Stimulated activated CD4-positive, alpha-beta T cell treated with anti-CD3 and anti-CD28 coated beads, Interleukin-12 subunit alpha, Interleukin-12 subunit beta, amount 100 ng/mL, for 48 hours (primary cell): ENCODE measurements around the gene SRSF1.
"Not testable (repeated sequence)": the region's sequence is repeated elsewhere in the genome, so short reads cannot be mapped to it uniquely, and the experiment has no call there.

ENCODE experiments used
- DNase-seq, 3 donors: peaks; one replicate each; pipeline ENCODE4 v3.0.0-alpha.2; 2020; ENCODE audit warnings: low read depth in 2 of 3, low spot score in 1 of 3

The SRSF1 gene

GRCh38 chr17:57991537-57991936, 15.5 kb downstream of the SRSF1 start:
- no peak for DNase-seq

- DNase-seq, result no peak
These were observed 17.0 kb downstream of the SRSF1 start for GRCh38 chr17:57990037-57990436.

DNA sequence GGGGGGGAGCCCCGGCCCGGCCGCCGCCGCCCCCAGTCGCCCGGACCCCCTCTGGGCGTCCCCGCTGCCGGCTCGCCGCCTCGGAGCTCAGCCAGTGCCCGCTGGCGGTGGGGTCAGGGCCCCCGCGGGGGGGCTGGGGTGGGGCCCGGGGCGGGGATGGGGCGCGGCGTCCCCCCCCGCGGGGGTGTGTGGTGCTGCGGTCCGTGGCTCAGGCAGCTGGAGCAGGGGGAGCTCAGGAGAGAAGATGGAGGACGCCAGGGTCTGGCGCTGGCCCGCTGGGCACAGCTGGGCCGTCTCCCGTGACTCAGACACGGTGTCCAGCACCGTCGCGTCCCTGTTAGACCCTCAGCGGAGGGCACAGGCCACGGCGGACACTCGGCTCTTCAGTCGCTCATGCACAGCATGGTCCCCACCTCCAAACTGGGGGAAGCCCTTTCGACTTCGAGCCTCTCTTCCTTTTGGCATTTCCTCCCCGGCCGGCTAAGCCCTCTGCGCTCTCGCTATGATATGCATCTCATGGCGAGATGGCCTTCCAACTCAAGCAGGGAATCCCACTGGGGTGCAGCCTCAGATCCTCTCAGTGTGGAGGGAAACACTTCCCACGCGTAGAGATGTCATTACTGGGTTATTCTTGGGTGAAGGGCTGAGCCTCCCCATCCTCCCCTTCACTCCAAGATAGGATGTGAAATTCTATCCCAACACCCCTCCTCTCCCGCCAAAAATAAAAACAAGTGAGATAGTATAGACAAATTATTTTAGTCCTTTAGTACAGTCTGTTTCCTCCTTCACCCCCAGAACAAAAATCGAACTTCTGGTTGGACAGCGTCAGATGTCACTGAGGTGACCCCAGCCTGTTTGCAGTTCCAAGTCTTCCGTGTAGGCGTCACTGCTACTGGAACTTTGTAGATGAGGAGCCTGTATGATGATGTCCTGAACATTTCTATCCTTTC, 18.5 kb downstream of the SRSF1 start:
- DNase-seq, result peak in 2 of 3 donors; percentile 39 to 57

GRCh38 chr17:57987581-57988300, 19.3 kb downstream of the SRSF1 start, which contains the start of gene VEZF1:
TSS of gene VEZF1 (minus strand) at chr17:57988254. CDS start at chr17:57988111, 143 bp downstream.
- peak; percentile 51 to 76 (median 55) for DNase-seq

GRCh38 chr17:57986841-57987580, 20.0 kb downstream of the SRSF1 start:
- DNase-seq, result peak in 1 of 3 donors; percentile 26

DNA sequence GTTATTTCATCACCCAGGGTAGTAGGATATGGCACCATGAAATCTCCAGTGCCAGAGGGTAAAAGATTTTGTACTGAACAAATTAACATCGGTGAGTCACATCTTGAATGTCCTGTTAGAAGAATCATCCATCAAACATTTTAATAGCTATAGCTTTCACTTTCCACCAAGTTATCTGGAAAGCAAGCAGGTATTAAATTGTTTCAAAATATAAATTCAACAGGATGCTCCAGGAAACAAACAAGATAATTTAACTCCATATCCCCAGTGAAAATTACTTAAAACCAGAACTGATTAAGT, 21.4 kb downstream of the SRSF1 start:
- no peak for DNase-seq

GRCh38 chr17:57984936-57985674, 21.9 kb downstream of the SRSF1 start:
- DNase-seq, result no peak

DNA sequence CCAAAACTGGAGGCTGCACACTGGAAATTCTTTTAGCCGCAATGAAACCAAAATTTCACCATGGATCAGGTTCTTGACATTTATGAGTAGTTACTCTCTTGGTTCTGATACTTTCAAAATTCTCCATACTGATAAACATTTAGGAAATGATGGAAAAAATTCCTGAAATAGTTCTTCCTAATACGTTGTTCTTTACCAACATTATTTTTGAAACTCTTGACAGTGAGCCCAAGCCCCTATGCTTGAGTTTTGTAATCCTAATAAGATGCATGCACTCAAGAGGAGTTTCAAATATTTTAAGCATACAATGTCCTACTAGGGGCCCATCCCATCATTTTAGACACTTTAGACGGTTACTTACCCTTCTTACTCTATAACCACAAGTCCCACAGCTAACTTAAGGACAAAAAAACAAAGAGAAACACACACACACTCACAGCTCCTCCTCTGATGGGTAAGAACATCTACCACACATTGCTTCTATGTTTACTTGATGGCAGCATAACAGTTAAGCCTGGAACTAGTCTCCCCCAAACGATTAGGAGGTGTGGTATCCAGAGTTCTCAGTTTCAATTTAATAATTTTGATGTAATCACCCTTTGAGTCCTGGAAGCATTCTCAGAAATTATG, 22.7 kb downstream of the SRSF1 start:
- no peak for DNase-seq

DNA sequence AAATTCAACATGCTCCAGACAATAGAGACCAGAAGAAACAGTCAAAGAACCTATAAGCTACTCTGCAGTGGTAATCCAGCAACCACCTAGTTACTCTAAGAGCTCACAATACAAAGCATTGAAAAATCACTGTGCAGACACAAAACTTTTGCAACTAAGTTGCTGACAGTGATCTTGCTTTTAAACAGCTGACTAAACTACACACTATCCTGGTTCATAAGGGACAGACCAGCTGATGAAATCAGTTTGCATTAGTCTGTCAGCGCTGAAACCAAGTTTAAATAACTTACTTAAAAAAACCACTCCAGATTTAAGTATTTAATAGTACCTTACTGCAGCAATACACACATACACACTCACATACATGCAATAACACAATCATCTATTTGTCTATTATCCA, 23.6 kb downstream of the SRSF1 start:
- DNase-seq, result no peak

- DNase-seq, result no peak
These were observed 24.4 kb downstream of the SRSF1 start for GRCh38 chr17:57982452-57983170.

DNA sequence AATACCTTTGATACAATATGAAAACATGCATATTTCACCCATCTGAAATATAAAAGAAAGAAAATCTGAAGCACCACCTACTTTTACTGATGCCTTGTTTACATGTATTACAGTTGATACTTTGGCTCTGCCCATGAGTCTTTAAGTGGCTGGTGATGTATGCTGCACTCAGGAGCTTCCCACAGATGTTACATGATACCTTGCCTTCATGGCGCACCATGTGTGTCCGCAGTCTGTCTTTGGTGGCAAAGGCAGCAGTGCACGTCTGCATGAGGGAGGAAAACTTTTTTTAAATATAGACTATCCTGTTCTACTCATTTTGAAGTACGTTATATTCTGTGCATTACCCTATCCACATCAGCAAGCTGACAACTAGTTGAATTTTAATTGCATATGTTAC, 26.5 kb downstream of the SRSF1 start:
- no peak for DNase-seq

- DNase-seq, result no peak
These were observed 28.0 kb downstream of the SRSF1 start for GRCh38 chr17:57979076-57979475.

DNA sequence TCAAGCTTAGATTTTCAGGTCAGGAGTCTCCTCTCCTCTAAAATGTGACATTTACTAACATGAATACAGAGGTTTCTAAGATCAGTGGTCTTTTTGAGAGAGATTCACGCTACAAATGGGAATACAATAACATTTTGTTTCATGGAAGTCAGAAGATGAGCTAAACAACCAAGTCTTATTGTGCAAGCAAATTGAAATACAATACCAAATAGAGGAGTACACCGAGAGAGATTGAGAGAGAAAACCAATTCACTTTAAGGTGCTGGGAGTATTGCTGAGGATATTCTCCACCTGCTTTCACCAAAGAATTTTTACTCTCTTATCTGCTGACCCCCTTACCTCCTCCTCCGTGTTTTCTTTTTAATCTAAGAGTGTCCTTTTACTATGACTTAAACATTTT, 30.5 kb downstream of the SRSF1 start:
- no peak for DNase-seq

GRCh38 chr17:57975044-57975443, 32.0 kb downstream of the SRSF1 start:
- DNase-seq, result no peak

DNA sequence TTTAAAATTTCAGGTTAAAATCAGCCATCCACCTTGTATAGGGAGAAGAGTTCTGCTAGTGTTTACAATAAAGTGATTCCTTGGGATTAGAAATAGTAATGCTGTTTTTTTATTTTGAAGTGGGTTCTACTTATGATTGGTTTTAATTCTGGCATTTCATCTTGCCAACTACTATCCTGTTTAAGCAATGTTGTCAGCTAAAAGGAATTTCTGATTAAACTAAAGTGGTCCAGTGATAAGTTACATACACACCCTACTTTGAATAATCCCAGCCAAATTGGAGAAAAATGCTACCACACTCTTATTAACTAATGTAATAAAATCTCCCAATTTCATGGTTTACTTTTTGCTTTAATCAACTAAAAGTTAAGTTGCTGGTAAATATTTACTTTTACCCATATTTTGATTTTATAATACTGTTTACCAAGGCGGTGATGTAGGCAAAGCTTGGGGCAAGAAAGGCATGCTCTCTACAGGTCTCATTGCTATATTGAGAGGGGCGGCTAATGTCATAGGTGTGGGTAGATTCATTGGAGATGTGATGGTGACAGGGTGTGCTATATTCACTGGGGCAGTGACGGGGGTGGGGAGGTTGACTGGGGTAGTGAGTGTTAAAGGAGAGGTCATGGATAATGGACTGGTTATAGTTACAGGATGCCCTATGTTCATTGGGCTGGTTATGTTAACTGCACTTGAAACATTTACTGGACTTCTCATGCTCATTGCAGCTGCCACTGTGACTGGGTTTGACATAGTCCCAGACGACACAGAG, 32.8 kb downstream of the SRSF1 start:
- not testable (repeated sequence) for DNase-seq

DNA sequence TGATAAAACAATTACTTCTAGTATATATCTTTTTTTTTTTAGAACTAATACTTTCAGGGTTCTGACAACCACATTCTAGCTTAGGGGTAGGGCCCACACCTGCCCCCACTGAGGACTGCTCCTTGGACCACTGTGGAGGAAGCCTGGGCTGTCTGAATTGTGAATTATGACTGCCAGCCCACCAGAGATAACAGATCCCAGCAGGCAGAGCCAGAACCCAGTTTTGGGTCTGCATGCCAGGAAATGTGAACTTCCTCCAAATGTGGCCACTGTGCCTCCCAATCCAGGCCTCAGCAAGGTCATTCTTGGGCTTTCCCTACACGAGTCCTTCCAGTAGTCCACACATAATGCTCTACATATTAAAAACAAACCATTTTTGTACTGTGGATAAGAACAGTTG, 34.9 kb downstream of the SRSF1 start:
- DNase-seq, result no peak

DNA sequence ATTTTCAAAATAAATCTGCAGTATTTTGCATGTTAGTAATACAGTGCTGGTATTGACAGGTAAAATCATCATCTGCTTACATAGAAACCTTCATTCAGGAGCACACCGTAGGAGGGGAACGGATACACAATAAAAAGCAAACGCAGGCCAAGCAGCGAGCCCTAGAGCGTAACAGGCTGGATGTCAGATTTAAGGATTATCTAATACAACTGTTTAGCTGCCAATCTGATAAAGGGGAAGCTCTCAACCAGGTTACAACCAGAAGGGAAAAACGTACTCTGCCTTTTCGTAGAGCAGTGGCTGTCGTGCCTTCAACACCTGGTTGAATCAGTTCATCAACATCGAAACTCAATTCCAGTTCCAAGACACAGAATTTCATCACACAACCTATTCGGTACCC, 35.5 kb downstream of the SRSF1 start:
- no peak for DNase-seq

- DNase-seq, result no peak
These were observed 36.3 kb downstream of the SRSF1 start for GRCh38 chr17:57970710-57971109.

DNA sequence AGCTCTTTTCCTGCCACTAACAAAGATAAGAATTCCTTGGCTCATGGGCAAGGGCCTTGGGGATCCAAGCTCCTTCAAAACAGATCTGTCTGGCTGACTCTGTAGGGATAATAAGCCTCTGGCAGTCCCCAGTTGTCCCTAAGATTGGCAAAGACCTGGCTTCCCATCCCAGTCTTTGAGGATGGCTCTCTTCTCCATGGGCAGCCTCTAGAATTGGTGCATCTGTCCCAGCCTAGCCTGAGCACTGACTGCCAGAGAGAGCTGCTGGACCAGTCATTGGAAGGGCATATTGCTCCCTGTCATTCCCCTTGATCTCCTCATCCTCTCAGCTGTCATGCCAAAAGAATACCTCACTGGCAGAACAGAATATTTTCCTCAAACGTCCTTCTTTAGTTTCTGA, 38.6 kb downstream of the SRSF1 start:
- no peak for DNase-seq
